ENCODE measurements around the gene EIF4E. TPM values are rescaled to one million over a fixed set of nuclear protein-coding genes. Genes with fewer than 3 reads are reported as not detected.
"Not testable (repeated sequence)": the region's sequence is repeated elsewhere in the genome, so short reads cannot be mapped to it uniquely, and the experiment has no call there.

The EIF4E gene
- total and polyA plus RNA-seq, 8 donors: 78.8 to 114 (median 103) TPM

DNA sequence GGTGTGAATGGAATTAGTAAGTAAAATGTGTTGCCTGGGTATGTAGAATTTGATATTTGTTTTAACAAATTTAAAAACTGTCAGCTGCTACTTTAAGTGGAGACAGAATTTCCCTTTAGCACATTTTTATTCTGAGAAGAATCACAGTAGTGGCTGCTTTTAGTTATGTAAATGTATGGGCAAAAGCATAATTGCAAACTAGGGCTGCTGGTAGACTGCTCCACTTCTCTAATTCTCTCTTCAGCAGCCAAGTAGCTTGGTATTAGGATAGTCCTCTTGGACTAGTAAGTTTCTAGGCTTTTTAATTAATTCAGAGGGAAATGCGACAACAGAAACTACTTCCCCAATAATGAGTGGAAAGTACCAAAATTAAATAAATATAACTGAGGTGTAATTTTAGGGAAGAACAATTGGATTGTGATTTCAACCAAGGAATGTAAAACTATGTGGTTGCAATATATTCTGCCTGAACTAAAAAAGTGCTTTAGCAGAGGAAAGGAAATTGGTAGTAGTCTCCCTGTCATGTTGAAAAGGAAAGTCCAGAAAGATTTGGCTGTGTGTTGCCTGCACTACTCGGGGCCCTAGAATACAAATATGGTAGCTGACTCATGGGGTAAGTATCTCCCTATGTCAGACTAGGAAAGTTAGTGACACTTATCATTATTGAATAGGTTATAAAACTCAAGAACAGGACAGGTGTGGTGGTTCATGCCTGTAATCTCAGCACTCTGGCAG lies 9.2 kb upstream of the EIF4E start:
- Histone ChIP-seq H3K27me3 (no peaks in the 10 kb centered on the region), H3K36me3 (no peaks in the 10 kb centered on the region), H3K27ac (peak overlapping the region in 1 of 2 donors; percentile 42), H3K4me3 (no peak overlapping the region), H3K4me1 (no peaks in the 10 kb centered on the region), H3K9me3 (no peaks in the 10 kb centered on the region)
- ATAC-seq (peak; percentile 67), DNase-seq (no peak)
- TF ChIP-seq, protein P1, sequence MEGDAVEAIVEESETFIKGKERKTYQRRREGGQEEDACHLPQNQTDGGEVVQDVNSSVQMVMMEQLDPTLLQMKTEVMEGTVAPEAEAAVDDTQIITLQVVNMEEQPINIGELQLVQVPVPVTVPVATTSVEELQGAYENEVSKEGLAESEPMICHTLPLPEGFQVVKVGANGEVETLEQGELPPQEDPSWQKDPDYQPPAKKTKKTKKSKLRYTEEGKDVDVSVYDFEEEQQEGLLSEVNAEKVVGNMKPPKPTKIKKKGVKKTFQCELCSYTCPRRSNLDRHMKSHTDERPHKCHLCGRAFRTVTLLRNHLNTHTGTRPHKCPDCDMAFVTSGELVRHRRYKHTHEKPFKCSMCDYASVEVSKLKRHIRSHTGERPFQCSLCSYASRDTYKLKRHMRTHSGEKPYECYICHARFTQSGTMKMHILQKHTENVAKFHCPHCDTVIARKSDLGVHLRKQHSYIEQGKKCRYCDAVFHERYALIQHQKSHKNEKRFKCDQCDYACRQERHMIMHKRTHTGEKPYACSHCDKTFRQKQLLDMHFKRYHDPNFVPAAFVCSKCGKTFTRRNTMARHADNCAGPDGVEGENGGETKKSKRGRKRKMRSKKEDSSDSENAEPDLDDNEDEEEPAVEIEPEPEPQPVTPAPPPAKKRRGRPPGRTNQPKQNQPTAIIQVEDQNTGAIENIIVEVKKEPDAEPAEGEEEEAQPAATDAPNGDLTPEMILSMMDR (IDR thresholded peaks at IDR 0.05): no peak
- intact Hi-C loops (cut with DNase I): no loop called here

DNA sequence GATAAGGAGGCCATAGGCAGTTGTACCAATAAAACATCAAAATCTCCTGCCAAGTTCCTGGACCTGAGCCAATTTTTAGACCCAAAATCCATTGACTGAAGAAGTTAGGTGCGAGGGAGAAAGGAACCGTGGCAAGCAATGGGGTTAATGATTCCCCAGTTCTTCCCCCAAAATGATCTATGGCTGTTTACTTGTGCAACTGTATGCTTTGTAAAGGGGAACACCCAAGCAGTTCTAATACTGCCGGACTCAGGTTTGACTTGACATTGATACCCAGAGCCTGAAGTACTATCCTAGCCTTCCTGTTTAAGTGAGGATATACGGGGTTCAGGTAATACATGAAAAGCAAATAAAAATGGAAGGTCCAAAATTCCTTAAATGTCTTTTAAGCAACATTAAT lies 6.7 kb upstream of the EIF4E start:
- no peak for DNase-seq
- Histone ChIP-seq H3K9me3 (no peaks in the 10 kb centered on the region), H3K4me1 (peaks cover under 1 to 14% of the 10 kb centered on the region in 2 donors), H3K4me3 (no peak overlapping the region), H3K36me3 (no peaks in the 10 kb centered on the region), H3K27me3 (no peaks in the 10 kb centered on the region), H3K27ac (no peak overlapping the region)
- no peak for ATAC-seq
- TF ChIP-seq, protein P1 (IDR thresholded peaks at IDR 0.05): no peak
- intact Hi-C loops (cut with DNase I): no loop called here

DNA sequence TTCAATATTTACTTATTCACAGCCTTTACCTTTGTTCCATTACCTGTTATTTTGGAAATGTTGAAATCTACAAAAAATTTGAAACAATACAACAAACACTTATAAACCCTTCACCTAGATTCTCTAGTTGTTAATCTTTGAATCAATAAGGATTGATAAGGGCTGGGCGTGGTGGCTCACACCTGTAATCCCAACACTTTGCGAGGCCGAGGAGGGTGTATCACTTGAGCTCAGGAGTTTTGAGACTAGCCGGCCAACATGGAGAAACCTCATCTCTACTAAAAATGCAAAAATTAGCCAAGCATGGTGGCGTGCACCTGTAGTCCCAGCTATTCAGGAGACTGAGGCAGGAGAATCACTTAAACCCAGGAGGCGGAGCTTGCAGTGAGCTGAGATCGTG lies 5.9 kb upstream of the EIF4E start:
- intact Hi-C loops (cut with DNase I); H3K9me3 ChIP-seq; H3K27ac ChIP-seq; H3K27me3 ChIP-seq; DNase-seq; ATAC-seq; H3K36me3 ChIP-seq; H3K4me3 ChIP-seq: not testable (repeated sequence)
- peaks cover 6 to 21% of the 10 kb centered on the region in 2 donors for H3K4me1 ChIP-seq

DNA sequence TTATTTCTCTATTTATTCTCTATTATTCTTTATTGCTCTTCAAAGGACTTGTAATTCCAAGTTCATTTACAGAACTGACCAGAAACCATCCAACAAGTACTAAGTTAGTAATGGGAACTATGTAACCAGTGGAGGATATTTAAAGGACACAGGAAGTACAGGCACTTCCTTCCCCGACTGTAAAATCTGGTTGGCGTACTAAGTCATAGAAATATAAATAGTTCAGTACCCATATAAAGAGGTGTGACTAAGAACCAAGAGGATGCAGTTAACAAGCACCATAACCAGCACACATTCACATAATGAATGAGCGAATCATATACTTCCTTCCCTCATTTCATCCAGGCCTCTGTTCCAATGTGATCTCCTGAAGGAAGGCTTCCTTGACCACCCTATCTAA lies 3.6 kb upstream of the EIF4E start:
- no peak for DNase-seq
- Histone ChIP-seq H3K27me3 (no peaks in the 10 kb centered on the region), H3K4me3 (no peak overlapping the region), H3K36me3 (no peaks in the 10 kb centered on the region), H3K4me1 (peaks cover 6 to 27% of the 10 kb centered on the region in 2 donors), H3K9me3 (no peaks in the 10 kb centered on the region), H3K27ac (peak overlapping the region in 1 of 2 donors; percentile 4)
- no peak for ATAC-seq
- intact Hi-C loops (cut with DNase I): no loop called here
- TF ChIP-seq, protein P1 (IDR thresholded peaks at IDR 0.05): no peak

DNA sequence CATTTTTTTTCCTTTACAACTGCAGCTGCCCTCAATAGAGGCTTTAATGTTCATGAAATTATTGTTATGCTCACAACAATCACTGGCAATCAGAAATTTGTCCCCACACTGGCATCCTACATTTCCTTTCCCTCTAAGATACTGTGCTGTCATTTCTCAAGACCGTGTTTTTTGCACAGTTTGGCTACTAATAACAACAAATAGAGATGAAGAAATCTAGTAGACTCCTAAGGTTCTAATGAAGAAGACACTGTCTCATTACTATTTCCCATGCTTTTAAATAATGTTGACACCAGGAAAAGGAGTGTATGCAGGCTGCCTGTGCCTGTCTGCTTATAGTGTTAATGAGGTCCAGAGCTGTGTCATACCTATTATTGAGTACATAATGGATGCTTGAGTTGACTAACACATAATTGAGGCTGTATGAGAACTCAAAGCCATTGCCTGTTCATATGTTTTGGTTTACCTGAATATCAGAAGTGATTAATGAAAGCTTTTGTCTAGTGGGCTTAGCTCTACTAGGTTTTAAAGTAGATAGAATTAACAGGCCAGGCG lies 1.5 kb upstream of the EIF4E start:
- ATAC-seq: no peak
- TF ChIP-seq, protein P1 (IDR thresholded peaks at IDR 0.05): no peak
- no peaks in the 10 kb centered on the region for H3K36me3 ChIP-seq
- peaks cover 6 to 41% of the 10 kb centered on the region in 2 donors for H3K4me1 ChIP-seq
- H3K9me3 ChIP-seq: no peaks in the 10 kb centered on the region
- intact Hi-C loops (cut with DNase I): no loop called here
- H3K4me3 ChIP-seq: peak overlapping the region in 1 of 2 donors; percentile 96
- H3K27ac ChIP-seq: peak overlapping the region; percentile 98
- H3K27me3 ChIP-seq: no peaks in the 10 kb centered on the region
- DNase-seq: no peak

Data from left lung (tissue), 10 donors.